Thyroid gland (tissue), 4 donors: ENCODE data around the gene FAM181B.

ENCODE experiments used
- CTCF ChIP-seq, 6 experiments: fragments of 200-600 bp in 3 of 6; fragments of 450-650 bp in 3 of 6; sonication (generic) in 3 of 6; IDR thresholded peaks; one replicate each; pipeline ENCODE4 v1.5.1; 2016 to 2019; ENCODE audit warnings: antibody characterized with exemption in 6 of 6, mild to moderate bottlenecking in 2 of 6, inconsistent platforms in 1 of 6, moderate library complexity in 1 of 6
- POLR2A ChIP-seq, 2 donors: fragments of 450-650 bp; IDR thresholded peaks; one replicate each; pipeline ENCODE4 v1.6.1; 2017; ENCODE audit warnings: antibody characterized with exemption in 2 of 2, mild to moderate bottlenecking in 2 of 2, moderate library complexity in 1 of 2

- TF ChIP-seq POLR2A (IDR thresholded peaks at IDR 0.05) (no peak), CTCF (IDR thresholded peaks at IDR 0.05) (no peak)
Observed at GRCh38 chr11:82750643-82751139, 17.0 kb upstream of the FAM181B start.
